Osteocyte (in vitro differentiated cells): Measurements from ENCODE around the gene CCDC196. TPM values are rescaled to one million over a fixed set of nuclear protein-coding genes. Genes with fewer than 3 reads are reported as not detected.

Source experiments
- DNase-seq: peaks from one replicate; pipeline ENCODE4 v3.0.0; 2021; ENCODE audit warnings: mixed read lengths; ENCODE audit not compliant: unreplicated experiment; ENCODE audit errors: extremely low spot score
- H3K27ac Mint-ChIP-seq: one replicate; pipeline ENCODE4 v1.8.0; 2021; ENCODE audit warnings: mild to moderate bottlenecking, mixed read lengths; ENCODE audit not compliant: unreplicated experiment
- H3K27me3 Mint-ChIP-seq: one replicate; pipeline ENCODE4 v1.8.0; 2021; ENCODE audit warnings: mixed read lengths; ENCODE audit not compliant: unreplicated experiment
- H3K36me3 Mint-ChIP-seq: one replicate; pipeline ENCODE4 v1.8.0; 2021; ENCODE audit warnings: mixed read lengths; ENCODE audit not compliant: unreplicated experiment
- H3K4me1 Mint-ChIP-seq: one replicate; pipeline ENCODE4 v1.8.0; 2021; ENCODE audit warnings: mixed read lengths; ENCODE audit not compliant: unreplicated experiment
- H3K4me3 Mint-ChIP-seq: one replicate; pipeline ENCODE4 v1.8.0; 2021; ENCODE audit warnings: mild to moderate bottlenecking, moderate library complexity, mixed read lengths; ENCODE audit not compliant: unreplicated experiment
- H3K9me3 Mint-ChIP-seq: one replicate; pipeline ENCODE4 v1.8.0; 2021; ENCODE audit warnings: mixed read lengths; ENCODE audit not compliant: unreplicated experiment
- CTCF ChIP-seq: fragments of 200-600 bp; sonication (generic); IDR thresholded peaks from 2 replicates; pipeline ENCODE4 v1.5.0; 2021; ENCODE audit warnings: antibody characterized with exemption, mild to moderate bottlenecking, moderate library complexity
- total RNA-seq: library from RNA; stranded (reverse); gene quantifications from 2 replicates; pipeline ENCODE4 v1.2.1, GENCODE V29; 2021

CCDC196 gene
- total RNA-seq, 1 donor from 2014 or later = not detected

- DNase-seq = no peak
- H3K4me1 Mint-ChIP-seq = no peaks in the 10 kb centered on the region
- no peaks in the 10 kb centered on the region for H3K9me3 Mint-ChIP-seq
- H3K27ac Mint-ChIP-seq = no peak overlapping the region
- H3K27me3 Mint-ChIP-seq = peaks cover 3% of the 10 kb centered on the region
- no peaks in the 10 kb centered on the region for H3K36me3 Mint-ChIP-seq
- no peak for TF ChIP-seq CTCF
- H3K4me3 Mint-ChIP-seq = no peak overlapping the region
Measured at GRCh38 chr14:66445936-66446335, 40.2 kb upstream of the CCDC196 start.

- Mint-ChIP-seq H3K36me3 (no peaks in the 10 kb centered on the region), H3K27ac (no peak overlapping the region), H3K9me3 (peaks cover 8% of the 10 kb centered on the region), H3K4me1 (no peaks in the 10 kb centered on the region), H3K4me3 (no peak overlapping the region), H3K27me3 (peaks cover 6% of the 10 kb centered on the region)
- DNase-seq = no peak
- TF ChIP-seq CTCF = no peak
Measured at GRCh38 chr14:66453469-66453868, 32.7 kb upstream of the CCDC196 start.

- no peaks in the 10 kb centered on the region for H3K27me3 Mint-ChIP-seq
- H3K36me3 Mint-ChIP-seq = no peaks in the 10 kb centered on the region
- no peak for TF ChIP-seq CTCF
- no peak overlapping the region for H3K27ac Mint-ChIP-seq
- no peaks in the 10 kb centered on the region for H3K4me1 Mint-ChIP-seq
- peaks cover 5% of the 10 kb centered on the region for H3K9me3 Mint-ChIP-seq
- no peak for DNase-seq
- no peak overlapping the region for H3K4me3 Mint-ChIP-seq
Measured at GRCh38 chr14:66459603-66460002, 26.6 kb upstream of the CCDC196 start.

- H3K9me3 Mint-ChIP-seq = peaks cover 7% of the 10 kb centered on the region
- H3K4me3 Mint-ChIP-seq = no peak overlapping the region
- no peaks in the 10 kb centered on the region for H3K36me3 Mint-ChIP-seq
- TF ChIP-seq CTCF = no peak
- H3K27ac Mint-ChIP-seq = no peak overlapping the region
- H3K4me1 Mint-ChIP-seq = no peaks in the 10 kb centered on the region
- H3K27me3 Mint-ChIP-seq = no peaks in the 10 kb centered on the region
- DNase-seq = no peak
Measured at GRCh38 chr14:66464261-66464660, 21.9 kb upstream of the CCDC196 start.

- H3K4me1 Mint-ChIP-seq = no peaks in the 10 kb centered on the region
- no peak overlapping the region for H3K4me3 Mint-ChIP-seq
- TF ChIP-seq CTCF = no peak
- no peak for DNase-seq
- no peaks in the 10 kb centered on the region for H3K27me3 Mint-ChIP-seq
- H3K36me3 Mint-ChIP-seq = no peaks in the 10 kb centered on the region
- no peak overlapping the region for H3K27ac Mint-ChIP-seq
- H3K9me3 Mint-ChIP-seq = peaks cover 24% of the 10 kb centered on the region
Measured at GRCh38 chr14:66468778-66469367, 17.3 kb upstream of the CCDC196 start.
